ENCODE results near the gene DGCR6L. TPM values are rescaled to one million over a fixed set of nuclear protein-coding genes. Genes with fewer than 3 reads are reported as not detected.
A peak's percentile ranks its signal among the peaks of the same experiment; 100 is the strongest.
"Not testable (repeated sequence)": the region's sequence is repeated elsewhere in the genome, so short reads cannot be mapped to it uniquely, and the experiment has no call there.

Gene DGCR6L
- total and polyA plus RNA-seq, 8 donors = 35.5 to 52.2 (median 47.2) TPM

GRCh38 chr22:20305894-20306645, 13.8 kb downstream of the DGCR6L start:
- Histone ChIP-seq H3K9me3 (no peaks in the 10 kb centered on the region), H3K4me3 (no peak overlapping the region), H3K27me3 (peaks cover 0 to 21% of the 10 kb centered on the region in 2 donors), H3K27ac (no peak overlapping the region), H3K4me1 (no peaks in the 10 kb centered on the region), H3K36me3 (no peaks in the 10 kb centered on the region)
- no peak for ATAC-seq
- no peak for TF ChIP-seq CTCF (IDR thresholded peaks at IDR 0.05)
- DNase-seq = peak in 1 of 4 donors; percentile 69
- intact Hi-C loops (cut with DNase I) = no loop called here

DNA sequence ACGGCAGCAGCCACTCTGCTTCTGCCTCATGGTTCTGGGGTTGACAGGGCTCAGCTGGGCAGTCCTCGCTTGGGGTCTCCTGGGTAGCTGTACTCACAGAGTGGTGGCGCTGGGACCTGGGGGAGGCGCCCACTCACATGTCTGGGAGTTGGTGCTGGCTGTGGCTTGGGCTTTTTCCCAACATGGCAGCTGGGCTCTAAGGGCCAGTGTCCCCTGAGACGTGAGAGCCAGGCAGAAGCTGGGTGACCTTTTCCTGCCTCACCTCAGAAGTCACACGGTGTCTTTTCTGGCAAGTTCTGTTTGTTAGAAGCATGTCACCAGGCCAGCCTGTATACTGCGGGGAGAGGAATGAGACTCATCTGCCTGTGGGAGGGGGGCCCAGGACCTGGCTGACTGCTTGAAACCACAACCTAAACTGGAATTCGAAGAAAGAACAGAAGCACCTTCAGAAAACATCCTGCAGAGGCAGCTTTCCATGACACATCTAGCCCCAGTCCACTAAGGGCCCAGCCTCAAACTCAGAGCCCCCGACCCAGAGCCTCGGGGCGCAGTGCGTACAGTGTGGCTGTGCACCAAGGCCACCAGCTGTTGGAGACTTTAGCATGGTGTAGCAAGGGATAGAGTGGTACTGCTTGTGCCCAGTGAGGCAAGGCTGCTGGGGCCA, 14.5 kb downstream of the DGCR6L start:
- ATAC-seq; intact Hi-C loops (cut with DNase I): not testable (repeated sequence)

DNA sequence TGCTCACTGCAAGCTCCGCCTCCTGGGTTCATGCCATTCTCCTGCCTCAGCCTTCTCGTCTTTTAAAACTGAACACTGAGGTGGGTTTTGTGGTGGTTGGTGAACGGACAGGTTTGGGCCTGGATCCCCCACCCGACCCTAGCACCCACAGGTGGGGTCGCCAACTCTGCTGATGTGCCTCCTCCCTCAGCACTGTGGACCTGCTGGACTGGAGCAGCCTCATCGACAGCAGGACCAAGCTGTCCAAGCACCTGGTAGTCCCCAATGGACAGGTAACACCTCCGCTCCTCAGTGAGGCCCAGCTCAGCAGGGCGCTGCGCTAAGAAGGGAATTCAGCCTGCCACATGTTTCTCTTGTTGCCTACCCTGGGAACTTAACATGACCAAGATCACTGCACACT, 15.2 kb downstream of the DGCR6L start:
- Histone ChIP-seq H3K36me3 (no peaks in the 10 kb centered on the region), H3K9me3 (no peaks in the 10 kb centered on the region), H3K27ac (no peak overlapping the region), H3K27me3 (peaks cover 0 to 36% of the 10 kb centered on the region in 2 donors), H3K4me3 (no peak overlapping the region), H3K4me1 (peaks cover 4 to 7% of the 10 kb centered on the region in 2 donors)
- peak in 1 of 4 donors; percentile 55 for DNase-seq
- intact Hi-C loops (cut with DNase I) = no loop called here
- no peak for TF ChIP-seq CTCF (IDR thresholded peaks at IDR 0.05)
- no peak for ATAC-seq

More for the DNA sequence above, 14.5 kb downstream of the DGCR6L start:
- DNase-seq = peak in 1 of 4 donors; percentile 47
- peaks cover 0 to 28% of the 10 kb centered on the region in 2 donors for H3K27me3 ChIP-seq
- not testable (repeated sequence) for H3K36me3 ChIP-seq, H3K4me1 ChIP-seq, H3K9me3 ChIP-seq, H3K27ac ChIP-seq, H3K4me3 ChIP-seq

DNA sequence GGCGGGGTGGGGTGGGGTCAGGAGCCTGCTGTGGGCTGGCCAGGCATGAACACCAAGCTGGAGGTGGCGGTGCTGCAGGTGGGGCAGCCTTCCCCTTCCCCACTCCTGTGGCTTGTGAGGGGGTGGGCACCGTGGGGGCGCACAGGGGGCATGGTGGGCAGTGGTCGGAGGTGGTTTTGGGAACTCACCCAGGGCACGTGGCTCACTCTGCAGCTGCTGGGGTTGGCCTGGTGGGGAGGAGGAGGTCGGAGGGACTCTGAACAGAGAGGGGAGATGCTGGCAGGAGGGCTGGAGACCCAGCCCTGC, 16.7 kb downstream of the DGCR6L start:
- peak in 1 of 4 donors; percentile 41 for DNase-seq
- intact Hi-C loops (cut with DNase I); H3K9me3 ChIP-seq; H3K4me3 ChIP-seq; ATAC-seq; H3K27ac ChIP-seq; H3K36me3 ChIP-seq: not testable (repeated sequence)
- peaks cover 0 to 45% of the 10 kb centered on the region in 2 donors for H3K27me3 ChIP-seq
- peaks cover 7 to 16% of the 10 kb centered on the region in 2 donors for H3K4me1 ChIP-seq

DNA sequence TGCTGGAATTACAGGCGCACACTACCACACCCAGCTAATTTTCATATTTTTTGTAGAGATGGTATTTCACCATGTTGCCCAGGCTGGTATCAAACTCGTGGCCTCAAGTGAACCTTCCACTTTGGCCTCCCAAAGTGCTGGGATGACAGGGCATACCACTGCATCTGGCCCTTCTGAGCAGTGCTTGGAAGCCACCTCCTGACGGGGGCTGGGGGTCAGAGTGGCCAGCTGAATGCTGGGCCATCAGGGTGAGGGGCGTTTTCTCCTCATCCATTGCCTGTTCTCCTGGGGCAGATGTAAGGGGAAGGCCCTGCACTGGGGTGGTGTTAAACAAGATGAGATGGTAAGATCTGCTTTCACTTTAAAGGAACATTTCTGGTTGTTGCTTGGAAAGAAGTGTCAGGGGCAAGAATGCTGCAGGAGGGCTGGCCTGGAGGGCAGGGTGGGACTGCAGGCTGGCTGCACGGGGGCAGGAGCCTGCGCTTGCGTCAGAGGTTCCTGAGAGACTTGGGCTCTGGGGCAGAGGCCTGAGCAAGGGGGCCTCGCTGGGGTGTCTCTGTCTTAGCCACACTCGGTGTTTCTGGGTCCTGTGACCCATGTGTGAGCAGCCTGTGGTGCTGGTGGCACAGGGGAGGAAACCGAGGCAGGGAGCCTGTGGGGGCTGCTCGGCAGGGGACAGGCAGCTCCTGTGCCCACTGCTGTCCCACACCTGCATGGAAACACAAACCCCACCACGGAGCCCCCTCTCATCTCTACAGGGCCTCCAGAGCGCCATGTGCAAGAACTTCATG, 17.2 kb downstream of the DGCR6L start:
- no peak overlapping the region for H3K4me3 ChIP-seq
- no peak overlapping the region for H3K27ac ChIP-seq
- DNase-seq = peak in 1 of 4 donors; percentile 55
- no peaks in the 10 kb centered on the region for H3K36me3 ChIP-seq
- H3K27me3 ChIP-seq = peaks cover 0 to 45% of the 10 kb centered on the region in 2 donors
- no peak for ATAC-seq
- H3K9me3 ChIP-seq = no peaks in the 10 kb centered on the region
- no peak for TF ChIP-seq CTCF (IDR thresholded peaks at IDR 0.05)
- intact Hi-C loops (cut with DNase I) = no loop called here
- H3K4me1 ChIP-seq = peaks cover 7 to 16% of the 10 kb centered on the region in 2 donors

DNA sequence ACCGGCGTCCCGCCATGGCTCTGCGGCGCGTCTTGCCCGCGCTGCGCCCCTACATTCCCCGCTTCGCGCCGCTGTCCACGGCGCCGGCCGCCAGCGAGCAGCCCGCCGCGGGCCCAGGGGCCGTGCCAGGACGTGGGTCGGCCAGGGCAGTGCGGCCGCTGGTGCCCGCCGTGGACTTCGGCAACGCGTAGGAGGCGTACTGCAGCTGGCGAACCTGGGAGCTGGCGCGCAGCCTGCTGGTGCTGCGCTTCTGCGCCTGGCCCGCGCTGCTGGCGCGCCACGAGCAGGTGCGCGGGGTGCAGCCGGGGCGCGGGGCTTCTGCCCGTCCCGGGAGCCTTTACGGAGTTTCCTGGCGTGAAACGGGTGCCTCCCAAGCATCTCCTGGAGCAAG, 20.1 kb downstream of the DGCR6L start:
- Histone ChIP-seq H3K9me3 (no peaks in the 10 kb centered on the region), H3K4me3 (peak overlapping the region; percentile 41 to 61), H3K27ac (no peak overlapping the region), H3K27me3 (peaks cover 0 to 45% of the 10 kb centered on the region in 2 donors), H3K4me1 (peaks cover 7 to 16% of the 10 kb centered on the region in 2 donors), H3K36me3 (no peaks in the 10 kb centered on the region)
- ATAC-seq (peak; percentile 23), DNase-seq (peak in 3 of 4 donors; percentile 19 to 86 (median 42))
- no peak for TF ChIP-seq CTCF (IDR thresholded peaks at IDR 0.05)
- intact Hi-C loops (cut with DNase I) = no loop called here
